Activated CD4-positive, alpha-beta T cell treated with anti-CD3 and anti-CD28 coated beads, Interleukin-2, amount 50 U/mL, for 4 hours (primary cell): ENCODE measurements around the gene PPP1R27.
A peak's percentile ranks its signal among the peaks of the same experiment; 100 is the strongest.

Source experiments
- DNase-seq, 2 experiments: peaks; one replicate each; pipeline ENCODE4 v3.0.0-alpha.2; 2020

PPP1R27 gene

GRCh38 chr17:81834831-81835267 is at the start of gene PPP1R27:
TSS of gene PPP1R27 (minus strand) at chr17:81835050. CDS start at chr17:81834953, 97 bp downstream.
- DNase-seq = no peak

GRCh38 chr17:81884520-81884919 is 49.7 kb upstream of the PPP1R27 start:
- no peak for DNase-seq

GRCh38 chr17:81879121-81879520 is 44.3 kb upstream of the PPP1R27 start:
- DNase-seq = no peak

GRCh38 chr17:81878294-81878693 is 43.4 kb upstream of the PPP1R27 start:
- no peak for DNase-seq

- DNase-seq = no peak
These were observed 42.7 kb upstream of the PPP1R27 start for GRCh38 chr17:81877569-81877968.

GRCh38 chr17:81871387-81872230 is 36.8 kb upstream of the PPP1R27 start:
- peak; percentile 94 to 95 for DNase-seq

GRCh38 chr17:81870981-81871386 is 36.1 kb upstream of the PPP1R27 start, which contains the start of gene ARHGDIA:
TSS of gene ARHGDIA (minus strand) at chr17:81871337. CDS start at chr17:81869930, 1,407 bp downstream.
- no peak for DNase-seq

- DNase-seq = no peak
These were observed 35.5 kb upstream of the PPP1R27 start for GRCh38 chr17:81870131-81870980.

GRCh38 chr17:81869221-81870130 is 34.6 kb upstream of the PPP1R27 start:
- no peak for DNase-seq

GRCh38 chr17:81868674-81869220 is 33.9 kb upstream of the PPP1R27 start:
- no peak for DNase-seq

GRCh38 chr17:81867991-81868673 is 33.3 kb upstream of the PPP1R27 start:
- no peak for DNase-seq

GRCh38 chr17:81867170-81867990 is 32.5 kb upstream of the PPP1R27 start:
- DNase-seq = no peak

GRCh38 chr17:81866440-81867169 is 31.8 kb upstream of the PPP1R27 start:
- no peak for DNase-seq

- DNase-seq = no peak
These were observed 31.0 kb upstream of the PPP1R27 start for GRCh38 chr17:81865733-81866439.

GRCh38 chr17:81865358-81865732 is 30.5 kb upstream of the PPP1R27 start:
- no peak for DNase-seq

GRCh38 chr17:81863833-81864768 is 29.3 kb upstream of the PPP1R27 start:
- DNase-seq = no peak

- DNase-seq = no peak
These were observed 28.3 kb upstream of the PPP1R27 start for GRCh38 chr17:81863123-81863675.
